ENCODE measurements around the gene ZNF345.

ZNF345 gene

DNA sequence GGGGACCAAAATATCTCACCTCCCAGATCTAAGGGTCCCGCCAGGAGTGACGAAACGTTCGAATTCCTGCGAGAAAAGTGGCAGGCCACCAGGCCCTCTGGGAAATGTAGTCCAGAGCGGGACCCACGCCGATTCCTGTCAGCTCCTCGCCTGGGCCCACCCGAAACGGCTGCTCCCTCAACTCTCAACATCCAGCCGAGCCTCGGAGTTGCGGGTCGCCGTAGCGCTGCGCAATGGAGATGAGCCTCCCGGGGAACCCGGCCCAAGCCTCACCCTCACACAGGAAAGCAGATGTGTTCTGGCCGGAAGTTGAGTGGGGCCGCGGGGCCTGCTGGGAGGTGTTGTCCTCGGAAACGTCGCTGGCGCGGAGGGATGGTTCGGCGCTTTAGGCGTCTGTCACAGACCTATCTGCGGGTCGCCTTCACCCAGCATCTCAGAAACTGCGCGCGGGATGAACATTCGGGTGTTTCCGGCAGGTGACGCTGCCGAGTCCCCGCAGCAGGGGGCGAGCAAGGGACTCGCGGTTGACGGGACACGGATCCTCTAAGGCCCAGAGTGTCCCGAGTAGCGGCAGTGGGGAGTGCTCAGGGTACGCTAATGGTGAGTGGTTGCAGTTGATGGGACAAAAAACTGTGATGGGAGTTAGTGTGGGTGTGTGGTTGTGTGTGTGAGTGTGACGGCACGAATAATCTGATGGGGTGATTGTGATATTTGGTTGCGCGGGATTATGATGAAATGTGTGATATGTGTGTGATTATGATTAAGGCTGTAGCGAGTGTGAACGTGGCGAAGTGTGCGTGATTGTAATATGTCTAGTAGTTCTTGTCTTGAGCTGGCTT, 65.5 kb downstream of the ZNF345 start, which contains the start of the genes ZNF568 and ZNF829:
Gene ZNF568 (plus strand): TSS at position 341 of the 839 bp plus-strand sequence. CDS start 6,439 bp downstream, outside the sequence.
Gene ZNF829 (minus strand): TSS at position 300 of the 839 bp plus-strand sequence. CDS start 1,124 bp downstream, outside the sequence.
- Histone ChIP-seq H3K9ac (ENCODE audit: low read length) (peak within 1 kb of the TSS; percentile 83), H2AFZ (ENCODE audit: low read depth, low read length) (peak within 1 kb of the TSS; percentile 93)

GRCh38 chr19:36916991-36917390, 66.3 kb downstream of the ZNF345 start:
- Histone ChIP-seq H3K79me2 (ENCODE audit: low read length) (peaks cover 8% of the 10 kb centered on the region), H2AFZ (ENCODE audit: low read depth, low read length) (peak overlapping the region; percentile 93), H3K4me2 (ENCODE audit: low read length) (peak overlapping the region; percentile 86), H3K9me3 (ENCODE audit: insufficient read depth, low read length) (peaks cover 38% of the 10 kb centered on the region; the same call in 1 of the 2 replicates), H3K9ac (ENCODE audit: low read length) (peak overlapping the region; percentile 83), H4K20me1 (ENCODE audit: insufficient read depth, low read length) (no peaks in the 10 kb centered on the region), H3K27me3 (ENCODE audit: low read depth, low read length) (no peaks in the 10 kb centered on the region), H3K4me1 (ENCODE audit: low read length) (peaks cover 6% of the 10 kb centered on the region), H3K27ac (ENCODE audit: low read length) (peak overlapping the region; percentile 69), H3K36me3 (replicated peaks; ENCODE audit: low read depth, low read length) (peaks cover 60% of the 10 kb centered on the region), H3K4me3 (ENCODE audit: low read length) (peak overlapping the region; percentile 89)
- TF ChIP-seq EZH2phosphoT487 (IDR thresholded peaks at IDR 0.05; ENCODE audit: low read depth) (no peak), CTCF (IDR thresholded peaks at IDR 0.05; ENCODE audit: low read depth, low read length) (no peak)

More for the DNA sequence above, 65.5 kb downstream of the ZNF345 start, which contains the start of the genes ZNF568 and ZNF829:
- no peak for TF ChIP-seq EZH2phosphoT487 (IDR thresholded peaks at IDR 0.05; ENCODE audit: low read depth)
- peak; percentile 73 for TF ChIP-seq CTCF (IDR thresholded peaks at IDR 0.05; ENCODE audit: low read depth, low read length)
- Histone ChIP-seq H3K4me1 (ENCODE audit: low read length) (peaks cover 6% of the 10 kb centered on the region), H3K27ac (ENCODE audit: low read length) (peak within 1 kb of the TSS; percentile 69), H3K36me3 (replicated peaks; ENCODE audit: low read depth, low read length) (peaks cover 61% of the 10 kb centered on the region), H4K20me1 (ENCODE audit: insufficient read depth, low read length) (no peaks in the 10 kb centered on the region), H3K9me3 (ENCODE audit: insufficient read depth, low read length) (peaks cover 43% of the 10 kb centered on the region; the same call in 1 of the 2 replicates), H3K27me3 (ENCODE audit: low read depth, low read length) (no peaks in the 10 kb centered on the region), H3K4me3 (ENCODE audit: low read length) (peak within 1 kb of the TSS; percentile 89), H3K79me2 (ENCODE audit: low read length) (peaks cover 8% of the 10 kb centered on the region), H3K4me2 (ENCODE audit: low read length) (peak within 1 kb of the TSS; percentile 86)

DNA sequence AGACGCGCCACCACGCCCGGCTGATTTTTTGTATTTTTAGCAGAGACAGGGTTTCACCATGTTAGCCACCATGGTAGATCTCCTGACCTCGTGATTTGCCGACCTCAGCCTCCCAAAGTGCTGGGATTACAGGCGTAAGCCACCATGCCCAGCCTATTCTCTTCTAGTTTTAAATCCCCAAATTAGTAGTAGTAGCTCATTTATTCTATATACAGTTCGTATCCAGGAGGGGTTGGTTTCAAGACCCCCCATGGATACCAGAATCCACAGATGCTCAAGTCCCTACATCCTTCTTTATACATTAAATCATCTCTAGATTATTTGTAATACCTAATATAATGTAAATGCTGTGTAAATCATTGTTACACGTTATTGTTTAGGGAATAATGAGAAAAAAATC, 67.4 kb downstream of the ZNF345 start:
- no peaks in the 10 kb centered on the region for H4K20me1 ChIP-seq (ENCODE audit: insufficient read depth, low read length)
- H3K27ac ChIP-seq (ENCODE audit: low read length), result no peak overlapping the region
- peaks cover 8% of the 10 kb centered on the region for H3K79me2 ChIP-seq (ENCODE audit: low read length)
- no peaks in the 10 kb centered on the region for H3K27me3 ChIP-seq (ENCODE audit: low read depth, low read length)
- H3K9me3 ChIP-seq (ENCODE audit: insufficient read depth, low read length), result peaks cover 31% of the 10 kb centered on the region; the same call in 1 of the 2 replicates
- H3K9ac ChIP-seq (ENCODE audit: low read length), result no peak overlapping the region
- H2AFZ ChIP-seq (ENCODE audit: low read depth, low read length), result no peak overlapping the region
- no peak overlapping the region for H3K4me2 ChIP-seq (ENCODE audit: low read length)
- TF ChIP-seq CTCF (IDR thresholded peaks at IDR 0.05; ENCODE audit: low read depth, low read length), result no peak
- TF ChIP-seq EZH2phosphoT487 (IDR thresholded peaks at IDR 0.05; ENCODE audit: low read depth), result no peak
- no peak overlapping the region for H3K4me3 ChIP-seq (ENCODE audit: low read length)
- H3K36me3 ChIP-seq (replicated peaks; ENCODE audit: low read depth, low read length), result peaks cover 61% of the 10 kb centered on the region
- peaks cover 6% of the 10 kb centered on the region for H3K4me1 ChIP-seq (ENCODE audit: low read length)

All from OCI-LY3 (cell line).